Measurements from ENCODE around the gene MCAM. TPM values are rescaled to one million over a fixed set of nuclear protein-coding genes. Genes with fewer than 3 reads are reported as not detected.
A peak's percentile ranks its signal among the peaks of the same experiment; 100 is the strongest.

The MCAM gene
- total RNA-seq, 1 donor from 2014 or later = 78.3 TPM

DNA sequence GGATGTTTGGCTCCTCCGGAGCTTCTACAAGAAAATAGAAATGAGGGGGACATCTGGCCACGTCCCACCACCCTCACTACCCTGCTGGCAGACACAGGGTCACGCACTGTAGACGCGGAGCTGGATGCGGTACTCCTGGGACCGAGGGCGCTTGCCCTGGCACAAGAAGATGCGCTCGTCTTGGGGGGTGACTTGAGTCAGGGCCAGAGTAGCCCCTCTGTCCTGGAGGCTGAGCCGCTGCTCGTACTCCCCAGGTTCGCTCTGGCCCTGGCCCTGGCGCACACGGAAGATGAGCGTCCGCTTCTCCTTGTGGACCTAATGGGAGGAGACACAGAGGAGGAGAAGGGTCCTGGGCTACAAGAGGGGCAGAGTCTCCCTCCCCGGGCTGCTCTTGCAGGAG is 2.2 kb downstream of the MCAM start:
- Mint-ChIP-seq H3K36me3 (ENCODE audit: low read depth, unreplicated experiment) (peaks cover 9% of the 10 kb centered on the region), H3K9me3 (ENCODE audit: unreplicated experiment) (no peaks in the 10 kb centered on the region), H3K27me3 (ENCODE audit: unreplicated experiment) (peaks cover 10% of the 10 kb centered on the region), H3K4me1 (ENCODE audit: unreplicated experiment) (peaks cover 17% of the 10 kb centered on the region), H3K4me3 (ENCODE audit: unreplicated experiment) (no peak overlapping the region), H3K27ac (ENCODE audit: unreplicated experiment) (no peak overlapping the region)
- TF ChIP-seq, protein P1, sequence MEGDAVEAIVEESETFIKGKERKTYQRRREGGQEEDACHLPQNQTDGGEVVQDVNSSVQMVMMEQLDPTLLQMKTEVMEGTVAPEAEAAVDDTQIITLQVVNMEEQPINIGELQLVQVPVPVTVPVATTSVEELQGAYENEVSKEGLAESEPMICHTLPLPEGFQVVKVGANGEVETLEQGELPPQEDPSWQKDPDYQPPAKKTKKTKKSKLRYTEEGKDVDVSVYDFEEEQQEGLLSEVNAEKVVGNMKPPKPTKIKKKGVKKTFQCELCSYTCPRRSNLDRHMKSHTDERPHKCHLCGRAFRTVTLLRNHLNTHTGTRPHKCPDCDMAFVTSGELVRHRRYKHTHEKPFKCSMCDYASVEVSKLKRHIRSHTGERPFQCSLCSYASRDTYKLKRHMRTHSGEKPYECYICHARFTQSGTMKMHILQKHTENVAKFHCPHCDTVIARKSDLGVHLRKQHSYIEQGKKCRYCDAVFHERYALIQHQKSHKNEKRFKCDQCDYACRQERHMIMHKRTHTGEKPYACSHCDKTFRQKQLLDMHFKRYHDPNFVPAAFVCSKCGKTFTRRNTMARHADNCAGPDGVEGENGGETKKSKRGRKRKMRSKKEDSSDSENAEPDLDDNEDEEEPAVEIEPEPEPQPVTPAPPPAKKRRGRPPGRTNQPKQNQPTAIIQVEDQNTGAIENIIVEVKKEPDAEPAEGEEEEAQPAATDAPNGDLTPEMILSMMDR (IDR thresholded peaks at IDR 0.05; ENCODE audit: unreplicated experiment) = no peak
- DNase-seq (ENCODE audit: low spot score) = no peak

DNA sequence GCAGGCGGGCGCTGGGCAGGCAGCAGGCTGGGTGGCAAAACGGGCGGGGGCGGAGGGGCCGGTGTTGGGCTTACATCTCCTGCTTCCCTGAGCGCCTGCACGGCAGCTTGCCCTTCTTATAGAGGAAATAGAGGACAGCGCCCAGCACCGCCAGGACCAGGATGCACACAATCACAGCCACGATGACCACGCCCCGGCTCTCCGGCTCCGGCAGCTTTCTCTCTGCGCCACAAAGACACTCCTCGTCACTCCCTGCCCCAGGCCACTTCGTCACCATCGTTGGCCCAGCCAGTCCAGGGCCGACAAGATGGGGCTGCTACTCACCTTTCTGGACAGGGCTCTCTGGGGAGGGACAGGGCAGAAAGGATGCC is 6.3 kb downstream of the MCAM start:
- H3K27me3 Mint-ChIP-seq (ENCODE audit: unreplicated experiment) = peaks cover 15% of the 10 kb centered on the region
- H3K36me3 Mint-ChIP-seq (ENCODE audit: low read depth, unreplicated experiment) = peaks cover 15% of the 10 kb centered on the region
- no peak for DNase-seq (ENCODE audit: low spot score)
- H3K27ac Mint-ChIP-seq (ENCODE audit: unreplicated experiment) = no peak overlapping the region
- H3K9me3 Mint-ChIP-seq (ENCODE audit: unreplicated experiment) = no peaks in the 10 kb centered on the region
- TF ChIP-seq, protein P1 (IDR thresholded peaks at IDR 0.05; ENCODE audit: unreplicated experiment) = no peak
- H3K4me3 Mint-ChIP-seq (ENCODE audit: unreplicated experiment) = no peak overlapping the region
- H3K4me1 Mint-ChIP-seq (ENCODE audit: unreplicated experiment) = peaks cover 6% of the 10 kb centered on the region

DNA sequence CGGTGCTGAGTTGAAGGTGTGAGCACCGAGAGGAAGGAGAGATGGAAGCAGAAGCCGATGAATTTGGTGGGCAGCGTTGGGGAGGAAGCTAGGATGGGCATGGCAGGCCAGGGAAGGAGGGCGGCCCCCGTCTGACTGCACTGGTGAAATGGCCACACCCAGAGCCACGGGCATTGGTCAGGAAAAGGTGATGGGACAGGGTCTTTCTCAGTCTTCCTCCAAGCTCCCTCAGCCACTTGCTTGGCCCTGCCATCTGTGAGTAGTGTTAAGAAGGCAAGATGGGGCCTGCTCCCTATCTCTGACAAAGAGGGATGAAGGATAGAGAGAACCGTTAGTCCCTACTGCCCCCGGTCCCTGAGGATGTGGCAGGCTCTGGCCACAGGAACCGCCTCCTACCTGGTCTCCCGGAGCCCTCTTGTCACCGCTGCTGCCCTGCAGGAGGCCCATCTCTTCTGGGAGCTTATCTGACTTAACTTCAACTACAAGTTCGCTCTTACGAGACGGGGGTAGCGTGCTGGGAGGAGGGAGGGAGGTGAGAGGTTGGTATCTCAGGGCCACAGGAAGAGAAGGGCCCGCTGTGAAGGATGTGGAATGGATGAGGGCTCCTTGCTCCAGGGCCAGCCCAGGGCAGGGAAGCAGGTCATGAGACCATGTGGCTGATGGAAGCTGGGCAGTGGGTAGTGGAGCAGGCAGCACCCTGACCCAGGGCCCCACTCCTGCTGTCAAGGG is 6.8 kb downstream of the MCAM start:
- Mint-ChIP-seq H3K4me3 (ENCODE audit: unreplicated experiment) (no peak overlapping the region), H3K4me1 (ENCODE audit: unreplicated experiment) (peaks cover 10% of the 10 kb centered on the region), H3K27me3 (ENCODE audit: unreplicated experiment) (peaks cover 13% of the 10 kb centered on the region), H3K9me3 (ENCODE audit: unreplicated experiment) (no peaks in the 10 kb centered on the region), H3K36me3 (ENCODE audit: low read depth, unreplicated experiment) (peaks cover 18% of the 10 kb centered on the region), H3K27ac (ENCODE audit: unreplicated experiment) (peak overlapping the region; percentile 76)
- DNase-seq (ENCODE audit: low spot score) = no peak
- TF ChIP-seq, protein P1 (IDR thresholded peaks at IDR 0.05; ENCODE audit: unreplicated experiment) = no peak

DNA sequence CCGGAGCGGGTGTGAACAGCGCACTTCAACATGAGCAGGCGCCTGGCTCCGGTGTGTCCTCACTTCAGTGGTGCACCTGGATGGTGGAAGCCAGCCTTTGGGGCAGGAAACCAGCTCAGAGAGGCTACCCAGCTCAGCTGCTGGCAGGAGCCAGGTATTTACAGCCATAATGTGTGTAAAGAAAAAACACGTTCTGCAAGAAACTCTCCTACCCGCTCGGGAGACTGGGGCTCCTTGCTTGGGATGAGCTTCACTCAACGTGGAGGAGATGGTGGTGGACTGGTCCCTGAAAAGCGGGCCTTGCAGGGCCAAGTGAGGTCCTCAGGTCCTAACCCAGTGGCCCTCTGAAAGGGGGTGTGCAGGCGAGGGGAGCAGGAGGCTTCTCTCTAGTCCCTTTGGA is 7.5 kb downstream of the MCAM start:
- Mint-ChIP-seq H3K4me1 (ENCODE audit: unreplicated experiment) (peaks cover 16% of the 10 kb centered on the region), H3K9me3 (ENCODE audit: unreplicated experiment) (no peaks in the 10 kb centered on the region), H3K4me3 (ENCODE audit: unreplicated experiment) (no peak overlapping the region), H3K36me3 (ENCODE audit: low read depth, unreplicated experiment) (peaks cover 21% of the 10 kb centered on the region), H3K27ac (ENCODE audit: unreplicated experiment) (peak overlapping the region; percentile 76), H3K27me3 (ENCODE audit: unreplicated experiment) (peaks cover 15% of the 10 kb centered on the region)
- TF ChIP-seq, protein P1 (IDR thresholded peaks at IDR 0.05; ENCODE audit: unreplicated experiment) = no peak
- DNase-seq (ENCODE audit: low spot score) = no peak

DNA sequence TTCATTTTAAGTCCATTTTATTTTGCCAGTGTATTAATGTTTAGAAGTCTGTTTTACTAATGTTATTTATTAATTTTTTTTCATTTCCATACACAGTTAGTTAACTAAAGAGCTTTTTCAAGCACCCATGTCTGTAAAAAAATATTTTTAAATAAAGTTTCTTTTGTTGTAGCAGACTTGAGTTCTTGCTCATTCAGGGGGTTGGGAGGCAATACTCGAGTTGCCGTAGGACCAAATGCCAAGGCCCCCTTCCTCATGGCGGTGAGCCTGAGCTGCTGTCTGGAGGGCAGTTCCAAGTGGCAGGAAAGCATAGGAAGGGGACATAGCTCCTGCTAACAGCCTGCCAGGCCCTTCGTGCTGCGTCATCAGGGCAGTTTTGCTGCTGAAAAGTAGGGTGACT is 9.0 kb downstream of the MCAM start:
- H3K4me1 Mint-ChIP-seq (ENCODE audit: unreplicated experiment) = peaks cover 18% of the 10 kb centered on the region
- no peak overlapping the region for H3K4me3 Mint-ChIP-seq (ENCODE audit: unreplicated experiment)
- H3K36me3 Mint-ChIP-seq (ENCODE audit: low read depth, unreplicated experiment) = peaks cover 36% of the 10 kb centered on the region

More for the DNA sequence above, 9.0 kb downstream of the MCAM start:
- Mint-ChIP-seq H3K9me3 (ENCODE audit: unreplicated experiment) (no peaks in the 10 kb centered on the region), H3K27ac (ENCODE audit: unreplicated experiment) (no peak overlapping the region), H3K27me3 (ENCODE audit: unreplicated experiment) (peaks cover 12% of the 10 kb centered on the region)
- TF ChIP-seq, protein P1 (IDR thresholded peaks at IDR 0.05; ENCODE audit: unreplicated experiment) = no peak
- no peak for DNase-seq (ENCODE audit: low spot score)
